Hepatocyte (in vitro differentiated cells): ENCODE results near the gene USP44. TPM values are rescaled to one million over a fixed set of nuclear protein-coding genes. Genes with fewer than 3 reads are reported as not detected.

Source experiments
- DNase-seq: peaks from one replicate; pipeline ENCODE4 v3.0.0-alpha.2; 2016; ENCODE audit warnings: low spot score
- H2AFZ ChIP-seq: fragments of 200-600 bp; sonication (generic); 2 replicates; pipeline ENCODE4 v1.6.0; 2016; ENCODE audit warnings: antibody characterized with exemption, mild to moderate bottlenecking
- H3K27ac ChIP-seq: fragments of 200-600 bp; sonication (generic); 2 replicates; pipeline ENCODE4 v1.5.1; 2016; ENCODE audit warnings: mild to moderate bottlenecking
- H3K27me3 ChIP-seq: fragments of 200-600 bp; sonication (generic); 2 replicates; pipeline ENCODE4 v1.6.1; 2016
- H3K36me3 ChIP-seq: fragments of 200-600 bp; sonication (generic); replicated peaks from 2 replicates; pipeline ENCODE4 v1.5.1; 2016; ENCODE audit warnings: low read depth; ENCODE audit not compliant: insufficient read depth
- H3K4me1 ChIP-seq: fragments of 200-600 bp; sonication (generic); 2 replicates; pipeline ENCODE4 v1.5.1; 2016; ENCODE audit warnings: mild to moderate bottlenecking, moderate library complexity; ENCODE audit not compliant: insufficient read depth
- H3K4me2 ChIP-seq: fragments of 200-600 bp; sonication (generic); 2 replicates; pipeline ENCODE4 v1.6.0; 2016
- H3K4me3 ChIP-seq: fragments of 200-600 bp; sonication (generic); 2 replicates; pipeline ENCODE4 v1.5.1; 2016; ENCODE audit warnings: mild to moderate bottlenecking
- H3K79me2 ChIP-seq: fragments of 200-600 bp; sonication (generic); 2 replicates; pipeline ENCODE4 v1.6.0; 2017; ENCODE audit warnings: mild to moderate bottlenecking
- H3K9me2 ChIP-seq: fragments of 200-600 bp; sonication (generic); replicated peaks from 2 replicates; pipeline ENCODE4 v1.6.0; 2017; ENCODE audit warnings: mild to moderate bottlenecking; ENCODE audit not compliant: insufficient read depth
- H3K9me3 ChIP-seq: fragments of 200-600 bp; sonication (generic); 2 replicates; pipeline ENCODE4 v1.5.1; 2016; ENCODE audit warnings: low read depth, mild to moderate bottlenecking
- H4K20me1 ChIP-seq: fragments of 200-600 bp; sonication (generic); 2 replicates; pipeline ENCODE4 v1.6.0; 2016; ENCODE audit warnings: mild to moderate bottlenecking; ENCODE audit not compliant: insufficient read depth, poor library complexity, severe bottlenecking
- CTCF ChIP-seq: fragments of 200-600 bp; sonication (generic); IDR thresholded peaks from 2 replicates; pipeline ENCODE4 v1.5.1; 2016; ENCODE audit warnings: antibody characterized with exemption, mild to moderate bottlenecking; ENCODE audit not compliant: poor library complexity
- EZH2 ChIP-seq: fragments of 200-600 bp; sonication (generic); IDR thresholded peaks from 2 replicates; pipeline ENCODE4 v1.6.1; 2016; ENCODE audit warnings: antibody characterized with exemption, mild to moderate bottlenecking, borderline replicate concordance
- EZH2phosphoT487 ChIP-seq: fragments of 200-600 bp; sonication (generic); IDR thresholded peaks from one replicate; pipeline ENCODE4 v1.6.1; 2018; ENCODE audit warnings: antibody characterized with exemption, mild to moderate bottlenecking, low read depth, moderate library complexity; ENCODE audit not compliant: unreplicated experiment, severe bottlenecking
- WGBS: methylation state at CpG from one replicate; pipeline ENCODE4 v1.1.6; 2016; ENCODE audit warnings: low lambda C conversion rate; ENCODE audit errors: missing lambda C conversion rate; 5-methylcytosine and 5-hydroxymethylcytosine counted together
- polyA plus RNA-seq: library from polyadenylated mRNA; unstranded; fragments of >200 nt; fragmentation: Nextera tagmentation; extraction: Ambion mirVana; gene quantifications from 2 replicates; pipeline ENCODE4 v1.2.1, GENCODE V29; 2016
- total RNA-seq: library from RNA; depleted of rRNA; stranded (reverse); fragments of >200 nt; gene quantifications from 2 replicates; pipeline ENCODE4 v1.2.3, GENCODE V29; 2014

Gene USP44
- total and polyA plus RNA-seq, 2 experiments from 2014 or later: 0.80 TPM; not detected in 1

DNA sequence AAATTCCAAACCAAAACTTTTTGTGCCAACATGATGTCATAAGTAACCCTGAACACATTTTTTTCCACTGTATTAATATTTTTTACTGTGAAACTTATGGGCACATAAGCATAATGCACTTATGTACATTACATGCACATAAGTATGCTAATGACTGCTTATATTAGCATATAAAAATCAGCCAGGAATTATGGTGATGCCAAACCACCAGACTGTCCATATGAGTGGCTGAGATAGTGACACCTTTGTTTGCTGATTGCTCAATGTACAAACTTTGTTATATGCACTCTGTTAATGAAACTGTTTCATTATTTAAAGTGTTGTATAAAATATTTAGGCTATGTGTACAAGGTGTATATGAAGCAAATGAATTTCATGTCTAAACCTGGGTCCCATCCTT, 32.3 kb downstream of the USP44 start:
- DNase-seq: no peak
- Histone ChIP-seq H3K27me3 (no peaks in the 10 kb centered on the region), H3K27ac (no peak overlapping the region), H3K4me1 (peaks cover 11% of the 10 kb centered on the region), H3K4me2 (no peak overlapping the region), H3K79me2 (no peaks in the 10 kb centered on the region), H4K20me1 (no peaks in the 10 kb centered on the region), H3K9me2 (no peaks in the 10 kb centered on the region), H3K36me3 (no peaks in the 10 kb centered on the region), H3K9me3 (no peaks in the 10 kb centered on the region), H2AFZ (no peak overlapping the region), H3K4me3 (no peak overlapping the region)
- TF ChIP-seq CTCF (no peak), EZH2 (no peak), EZH2phosphoT487 (no peak)

GRCh38 chr12:95517246-95517645, 34.0 kb downstream of the USP44 start:
- H3K9me3 ChIP-seq: no peaks in the 10 kb centered on the region
- peaks cover 11% of the 10 kb centered on the region for H3K4me1 ChIP-seq
- no peaks in the 10 kb centered on the region for H4K20me1 ChIP-seq
- H3K27me3 ChIP-seq: no peaks in the 10 kb centered on the region
- no peak overlapping the region for H3K4me2 ChIP-seq
- peak overlapping the region; percentile 7 for H3K27ac ChIP-seq
- no peak overlapping the region for H2AFZ ChIP-seq
- H3K36me3 ChIP-seq: no peaks in the 10 kb centered on the region
- DNase-seq: no peak
- no peak overlapping the region for H3K4me3 ChIP-seq
- no peaks in the 10 kb centered on the region for H3K79me2 ChIP-seq
- TF ChIP-seq CTCF (no peak), EZH2phosphoT487 (no peak), EZH2 (no peak)
- H3K9me2 ChIP-seq: no peaks in the 10 kb centered on the region

DNA sequence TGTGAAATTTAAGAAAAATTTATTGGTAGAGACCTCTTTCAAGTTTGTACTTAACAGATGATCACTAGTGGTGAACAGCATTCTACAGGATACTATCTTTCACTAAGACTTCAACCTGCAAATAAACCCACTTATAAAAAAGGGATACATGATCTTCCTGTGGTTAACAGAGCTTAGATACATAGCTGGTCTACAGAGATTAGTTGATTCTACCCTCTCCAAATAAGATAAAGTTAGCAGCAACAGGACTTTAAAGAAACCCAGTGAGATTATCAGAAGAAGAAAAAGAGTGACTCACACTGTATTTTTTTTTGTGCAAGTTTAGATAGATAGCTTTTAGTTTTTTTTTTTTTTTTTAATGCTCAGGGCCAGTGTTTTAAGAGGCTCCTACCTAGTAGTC, 34.5 kb downstream of the USP44 start:
- H3K4me1 ChIP-seq: peaks cover 11% of the 10 kb centered on the region
- H2AFZ ChIP-seq: no peak overlapping the region
- no peak for DNase-seq
- no peak overlapping the region for H3K4me2 ChIP-seq
- no peaks in the 10 kb centered on the region for H3K79me2 ChIP-seq
- peak overlapping the region; percentile 7 for H3K27ac ChIP-seq
- H3K9me2 ChIP-seq: no peaks in the 10 kb centered on the region
- TF ChIP-seq EZH2phosphoT487 (no peak), EZH2 (no peak), CTCF (no peak)
- H4K20me1 ChIP-seq: no peaks in the 10 kb centered on the region
- no peak overlapping the region for H3K4me3 ChIP-seq
- H3K27me3 ChIP-seq: no peaks in the 10 kb centered on the region
- no peaks in the 10 kb centered on the region for H3K9me3 ChIP-seq
- no peaks in the 10 kb centered on the region for H3K36me3 ChIP-seq

DNA sequence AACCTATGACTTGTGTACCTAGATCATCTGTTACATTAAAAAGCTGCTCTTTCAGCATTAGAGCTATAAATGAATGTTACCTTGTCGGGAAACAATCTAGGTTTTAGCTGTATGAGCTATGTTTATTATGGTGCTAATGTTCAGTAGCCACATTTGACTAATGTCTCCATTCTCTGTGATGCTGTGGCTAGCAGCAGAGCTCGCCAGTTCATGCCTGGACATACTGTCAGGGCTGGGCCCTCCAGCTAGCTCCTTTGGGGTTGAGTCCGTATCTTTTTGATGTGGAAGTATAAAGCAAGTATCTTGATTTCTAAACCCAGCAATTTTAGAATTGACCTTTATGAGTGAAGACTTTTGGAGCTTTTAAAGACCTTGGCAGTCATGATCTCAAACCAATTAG, 36.1 kb downstream of the USP44 start:
- Histone ChIP-seq H3K4me2 (no peak overlapping the region), H3K9me3 (no peaks in the 10 kb centered on the region), H4K20me1 (no peaks in the 10 kb centered on the region), H3K4me3 (no peak overlapping the region), H3K36me3 (no peaks in the 10 kb centered on the region), H3K27ac (no peak overlapping the region), H3K4me1 (peaks cover 11% of the 10 kb centered on the region), H2AFZ (no peak overlapping the region), H3K27me3 (no peaks in the 10 kb centered on the region), H3K9me2 (no peaks in the 10 kb centered on the region), H3K79me2 (no peaks in the 10 kb centered on the region)
- DNase-seq: no peak
- WGBS: 97% methylated on average over 3 of the region's 3 CpGs
- TF ChIP-seq EZH2: no peak
- no peak for TF ChIP-seq CTCF
- no peak for TF ChIP-seq EZH2phosphoT487
